ENCODE measurements around the gene MECR. TPM values are rescaled to one million over a fixed set of nuclear protein-coding genes. Genes with fewer than 3 reads are reported as not detected.

The MECR gene, protein sequence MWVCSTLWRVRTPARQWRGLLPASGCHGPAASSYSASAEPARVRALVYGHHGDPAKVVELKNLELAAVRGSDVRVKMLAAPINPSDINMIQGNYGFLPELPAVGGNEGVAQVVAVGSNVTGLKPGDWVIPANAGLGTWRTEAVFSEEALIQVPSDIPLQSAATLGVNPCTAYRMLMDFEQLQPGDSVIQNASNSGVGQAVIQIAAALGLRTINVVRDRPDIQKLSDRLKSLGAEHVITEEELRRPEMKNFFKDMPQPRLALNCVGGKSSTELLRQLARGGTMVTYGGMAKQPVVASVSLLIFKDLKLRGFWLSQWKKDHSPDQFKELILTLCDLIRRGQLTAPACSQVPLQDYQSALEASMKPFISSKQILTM
- total RNA-seq = 20.7 and 27.5 TPM in 2 replicates

DNA sequence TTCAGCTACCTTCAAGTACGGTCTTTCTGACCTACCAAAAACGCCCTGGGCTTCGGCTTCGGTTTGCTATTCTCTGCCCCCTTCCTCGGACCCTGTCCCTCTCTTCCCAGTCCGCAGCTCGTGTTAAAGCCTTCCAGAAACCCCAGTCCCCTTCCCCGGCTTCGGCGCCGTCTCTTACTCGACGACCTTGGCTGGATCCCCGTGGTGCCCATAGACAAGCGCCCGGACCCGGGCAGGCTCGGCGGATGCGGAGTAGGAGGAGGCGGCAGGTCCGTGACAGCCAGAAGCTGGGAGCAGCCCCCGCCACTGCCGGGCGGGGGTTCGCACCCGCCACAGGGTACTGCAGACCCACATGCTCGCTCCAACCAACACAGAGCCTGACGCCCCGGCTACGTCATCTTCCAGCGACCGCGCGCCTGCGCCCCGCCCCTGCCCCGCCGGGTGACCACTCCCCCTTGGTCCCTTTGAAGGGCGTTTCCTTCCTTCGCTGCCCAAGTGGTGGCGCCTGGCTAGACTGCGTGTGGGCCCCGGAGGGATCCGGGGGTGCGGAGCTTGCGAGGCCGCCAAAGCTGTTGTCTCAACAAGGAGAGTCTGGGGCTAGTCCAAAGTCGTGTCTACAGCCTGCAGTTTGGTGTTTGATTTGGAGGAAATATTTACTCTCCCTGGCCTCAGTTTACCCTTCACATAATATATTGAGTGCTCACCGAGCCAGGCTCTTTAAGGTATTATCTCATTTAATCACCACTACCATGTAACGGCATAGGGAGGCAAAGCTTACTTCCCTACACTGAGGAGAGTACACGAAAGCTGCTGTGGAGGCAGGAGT lies at the start of gene MECR:
TSS of gene MECR (minus strand) at position 382 of the 826 bp plus-strand sequence. CDS start at position 354, 28 bp downstream.

DNA sequence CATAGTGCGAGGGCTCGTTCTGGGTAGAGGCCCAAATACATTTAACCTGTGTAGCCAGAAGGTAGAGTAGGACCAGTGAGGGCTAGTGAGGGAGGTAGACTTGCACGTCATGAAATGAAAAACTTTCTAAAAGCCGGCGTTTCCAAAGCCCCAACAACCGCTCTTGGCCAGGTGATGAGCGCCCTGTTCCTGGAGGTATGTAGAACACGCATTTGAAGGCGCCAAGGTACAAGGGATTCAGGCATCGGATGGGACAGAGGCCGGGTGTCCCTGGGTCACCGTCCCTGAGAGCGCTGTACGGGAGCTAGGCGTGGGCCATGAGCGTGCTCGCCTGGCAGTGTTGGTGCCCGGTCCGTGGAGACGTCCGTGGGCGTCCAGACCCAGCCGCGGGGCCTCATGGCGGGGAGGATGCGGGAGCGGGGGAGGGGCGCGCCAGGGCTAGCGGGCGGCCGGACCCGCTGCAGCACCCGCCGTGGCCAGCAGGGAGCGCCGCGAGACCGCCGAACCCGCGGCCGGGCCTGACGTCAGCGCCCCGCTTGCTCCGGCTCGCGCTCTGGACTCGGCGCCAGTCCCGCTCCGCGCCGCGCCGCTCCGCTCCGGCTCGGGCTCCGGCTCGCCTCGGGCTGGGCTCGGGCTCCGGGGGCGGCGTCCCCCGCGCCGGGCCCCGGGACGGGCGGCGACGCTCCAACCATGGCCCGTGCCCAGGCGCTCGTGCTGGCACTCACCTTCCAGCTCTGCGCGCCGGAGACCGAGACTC lies 5.4 kb upstream of the MECR start, which contains the start of gene PTPRU:
TSS of gene PTPRU (plus strand) at position 568 of the 757 bp plus-strand sequence. CDS start at position 691, 123 bp downstream.

DNA sequence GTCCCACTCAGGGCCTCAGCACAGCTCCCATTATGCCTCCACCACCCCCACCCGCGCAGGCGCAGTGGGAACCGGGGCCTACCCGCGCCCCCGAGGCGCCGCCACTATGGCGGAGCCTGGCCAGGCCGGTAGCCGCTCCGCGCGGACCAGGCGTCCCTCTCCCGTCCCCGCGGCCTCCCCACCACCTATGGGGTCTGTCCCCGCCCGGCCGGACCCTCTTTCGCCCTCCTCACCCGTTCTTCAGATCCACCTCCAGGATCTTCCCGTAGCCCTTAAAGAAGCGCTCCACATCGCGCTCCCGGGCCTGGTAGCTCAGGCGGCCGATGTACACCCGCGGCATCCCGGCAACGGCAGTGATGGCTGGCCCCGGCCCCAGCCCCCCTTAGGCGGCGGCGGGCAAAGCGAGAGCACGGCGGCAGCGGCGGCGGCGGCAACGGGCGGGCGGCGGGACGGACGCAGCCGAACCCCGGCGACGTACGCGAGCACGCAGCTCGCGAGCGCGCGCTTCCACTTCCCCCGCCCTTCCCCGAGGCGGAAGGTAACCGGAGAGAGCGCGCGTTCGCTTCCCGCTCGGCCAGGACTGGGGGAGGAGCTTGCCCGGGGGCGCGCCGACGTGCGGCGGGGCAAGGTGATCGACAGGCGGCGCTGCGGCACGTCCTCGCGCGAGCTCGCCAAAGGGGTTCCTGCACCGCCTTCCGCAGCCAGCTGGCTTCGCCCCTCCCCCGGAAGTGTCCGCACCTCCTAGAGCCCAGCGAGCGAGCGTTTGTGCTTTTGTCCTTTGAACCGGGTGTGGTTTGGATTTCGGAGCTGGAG lies 49.1 kb downstream of the MECR start, which contains the start of gene SRSF4:
TSS of gene SRSF4 (minus strand) at position 488 of the 813 bp plus-strand sequence. CDS start at position 340, 148 bp downstream.

Other genes starting within 250 kb of the MECR start
- 20.0 and 22.8 TPM in 2 replicates for gene TMEM200B, start 107.0 kb downstream of the MECR start, total RNA-seq
- gene SRSF4, start 49.0 kb downstream of the MECR start, total RNA-seq = 37.4 and 39.0 TPM in 2 replicates
- gene PTPRU, start 5.6 kb upstream of the MECR start, total RNA-seq = 14.4 and 42.5 TPM in 2 replicates